LNCAP (cell line): ENCODE results near the gene PLAGL2.

Source experiments
- CTCF ChIP-seq: fragments of 450-650 bp; IDR thresholded peaks from 2 replicates; pipeline ENCODE4 v1.5.1; 2017; ENCODE audit warnings: mild to moderate bottlenecking

The PLAGL2 gene

GRCh38 chr20:32244150-32244823 lies 36.7 kb upstream of the PLAGL2 start:
- TF ChIP-seq CTCF, result no peak

- no peak for TF ChIP-seq CTCF
Observed at GRCh38 chr20:32241807-32242206, 34.3 kb upstream of the PLAGL2 start.

- peak; percentile 49; the same call in 1 of the 2 replicates for TF ChIP-seq CTCF
Observed at GRCh38 chr20:32240205-32240604, 32.7 kb upstream of the PLAGL2 start.

GRCh38 chr20:32238483-32239425 lies 31.2 kb upstream of the PLAGL2 start:
- TF ChIP-seq CTCF, result no peak

GRCh38 chr20:32237419-32237818 lies 29.9 kb upstream of the PLAGL2 start:
- no peak for TF ChIP-seq CTCF

- TF ChIP-seq CTCF, result no peak
Observed at GRCh38 chr20:32236819-32237218, 29.3 kb upstream of the PLAGL2 start.

GRCh38 chr20:32236048-32236533 lies 28.5 kb upstream of the PLAGL2 start:
- no peak for TF ChIP-seq CTCF
